ENCODE data around the gene NDUFB7.

NDUFB7 gene

DNA sequence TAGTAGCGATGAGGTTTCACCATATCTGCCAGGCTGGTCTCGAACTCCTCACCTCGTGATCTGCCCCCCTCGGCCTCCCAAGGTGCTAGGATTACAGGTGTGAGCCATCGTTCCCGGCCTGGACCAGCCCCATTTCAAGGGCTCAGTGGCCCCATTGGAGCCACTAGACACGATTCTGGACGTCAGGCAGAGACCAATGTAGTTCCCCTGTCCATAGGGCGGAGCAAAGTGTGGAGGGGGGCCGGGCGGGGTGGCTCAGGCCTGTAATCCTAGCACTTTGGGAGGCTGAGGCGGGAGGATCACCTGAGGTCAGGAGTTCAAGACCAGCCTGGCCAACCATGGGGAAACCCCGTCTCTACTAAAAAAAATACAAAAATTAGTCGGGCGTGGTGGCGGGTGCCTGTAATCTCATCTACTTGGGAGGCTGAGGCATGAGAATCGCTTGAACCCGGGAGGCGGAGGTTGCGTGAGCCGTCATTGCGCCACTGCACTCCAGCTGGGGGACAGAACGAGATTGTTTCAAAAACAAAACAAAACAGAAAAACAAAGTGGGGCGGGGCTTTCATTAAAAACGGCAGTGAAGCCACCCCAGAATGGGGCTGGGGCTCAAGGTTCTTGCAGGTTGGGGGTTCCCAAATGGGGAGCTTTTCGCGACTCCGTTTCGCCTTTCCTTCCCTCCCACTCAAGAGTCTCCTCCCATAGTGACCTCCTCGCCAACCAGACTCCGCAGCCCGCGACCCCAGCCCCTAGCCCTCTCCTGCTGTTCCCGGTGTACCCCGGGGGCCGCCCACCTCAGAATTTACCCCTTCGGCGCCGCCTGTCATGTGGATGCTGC is 43.2 kb downstream of the NDUFB7 start:
- no peaks in the 10 kb centered on the region for H3K36me3 ChIP-seq (ENCODE audit: insufficient read depth, low read depth, low read length)
- H3K4me1 ChIP-seq (ENCODE audit: insufficient read depth, low read length): no peaks in the 10 kb centered on the region
- H3K27ac ChIP-seq (ENCODE audit: low read length): no peak overlapping the region
- no peaks in the 10 kb centered on the region for H3K27me3 ChIP-seq (ENCODE audit: insufficient read depth, low read length)
- peak overlapping the region; percentile 72 for H3K4me3 ChIP-seq (ENCODE audit: low read length)
- no peaks in the 10 kb centered on the region for H3K9me3 ChIP-seq (ENCODE audit: insufficient read depth, low read depth, low read length)
- H3K9ac ChIP-seq (ENCODE audit: low read depth, low read length): no peak overlapping the region

DNA sequence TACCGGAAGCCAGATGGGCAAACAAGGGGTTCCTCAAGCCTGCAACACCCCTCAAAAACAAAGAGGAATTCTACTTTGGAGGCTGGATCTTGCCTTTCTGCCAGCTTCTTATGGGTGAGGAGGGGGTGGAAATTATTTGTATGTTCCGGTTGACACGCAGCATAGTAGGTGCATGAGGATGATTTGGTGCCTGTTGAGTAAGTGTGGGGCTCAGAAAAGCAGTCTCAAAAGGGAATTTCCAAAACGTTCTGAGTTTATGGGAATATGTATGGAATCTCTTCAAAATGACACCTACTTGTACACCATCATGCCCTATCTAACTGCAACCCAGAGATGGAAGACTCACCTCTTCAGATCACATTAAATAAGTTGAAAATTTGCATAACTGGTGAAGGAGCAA is 45.4 kb downstream of the NDUFB7 start:
- H3K4me3 ChIP-seq (ENCODE audit: low read length): no peak overlapping the region
- no peaks in the 10 kb centered on the region for H3K36me3 ChIP-seq (ENCODE audit: insufficient read depth, low read depth, low read length)
- no peaks in the 10 kb centered on the region for H3K9me3 ChIP-seq (ENCODE audit: insufficient read depth, low read depth, low read length)
- no peak overlapping the region for H3K27ac ChIP-seq (ENCODE audit: low read length)
- H3K27me3 ChIP-seq (ENCODE audit: insufficient read depth, low read length): no peaks in the 10 kb centered on the region
- no peak overlapping the region for H3K9ac ChIP-seq (ENCODE audit: low read depth, low read length)
- no peaks in the 10 kb centered on the region for H3K4me1 ChIP-seq (ENCODE audit: insufficient read depth, low read length)

DNA sequence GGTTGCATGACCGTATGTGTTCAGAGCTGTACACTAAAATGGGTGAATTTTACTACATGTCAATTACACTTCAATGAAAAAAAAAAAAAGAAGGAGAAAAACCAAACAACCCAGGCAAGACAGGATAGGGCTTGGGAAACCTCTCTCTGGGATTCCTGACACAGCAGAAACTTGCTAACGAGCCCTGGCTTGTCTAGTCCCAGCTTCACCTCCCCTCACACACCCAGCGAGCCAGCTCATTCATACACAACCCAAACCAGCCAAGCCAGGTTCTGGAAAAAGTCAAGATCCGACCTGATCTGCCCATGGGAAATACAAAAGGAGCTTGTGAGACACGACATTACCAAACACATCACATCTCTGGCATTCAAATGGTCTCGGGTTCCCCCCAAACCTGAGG is 46.1 kb downstream of the NDUFB7 start:
- no peak overlapping the region for H3K4me3 ChIP-seq (ENCODE audit: low read length)
- H3K27me3 ChIP-seq (ENCODE audit: insufficient read depth, low read length): no peaks in the 10 kb centered on the region
- H3K27ac ChIP-seq (ENCODE audit: low read length): no peak overlapping the region
- no peaks in the 10 kb centered on the region for H3K4me1 ChIP-seq (ENCODE audit: insufficient read depth, low read length)
- no peak overlapping the region for H3K9ac ChIP-seq (ENCODE audit: low read depth, low read length)
- H3K9me3 ChIP-seq (ENCODE audit: insufficient read depth, low read depth, low read length): no peaks in the 10 kb centered on the region
- H3K36me3 ChIP-seq (ENCODE audit: insufficient read depth, low read depth, low read length): no peaks in the 10 kb centered on the region

DNA sequence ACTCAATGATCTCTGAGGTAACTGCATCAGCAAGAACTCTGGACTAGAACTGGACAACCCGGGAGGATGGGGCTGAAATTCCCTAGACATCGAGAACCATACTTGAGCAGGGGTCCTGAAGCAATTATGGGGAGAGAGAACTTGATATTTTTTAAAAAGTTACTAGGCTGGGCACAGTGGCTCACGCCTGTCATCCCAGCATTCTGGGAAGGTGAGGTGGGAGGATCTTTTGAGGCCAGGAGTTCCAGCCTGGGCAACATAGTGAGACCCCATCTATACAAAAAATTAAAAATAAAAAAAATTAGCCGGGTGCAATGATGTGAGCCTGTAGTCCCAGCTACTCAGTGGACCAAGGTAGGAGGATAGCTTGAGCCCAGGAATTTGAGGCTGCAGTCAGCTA is 51.3 kb downstream of the NDUFB7 start:
- Histone ChIP-seq H3K27ac (ENCODE audit: low read length) (no peak overlapping the region), H3K36me3 (ENCODE audit: insufficient read depth, low read depth, low read length) (peaks cover 14% of the 10 kb centered on the region), H3K9me3 (ENCODE audit: insufficient read depth, low read depth, low read length) (no peaks in the 10 kb centered on the region), H3K27me3 (ENCODE audit: insufficient read depth, low read length) (no peaks in the 10 kb centered on the region), H3K9ac (ENCODE audit: low read depth, low read length) (no peak overlapping the region), H3K4me3 (ENCODE audit: low read length) (no peak overlapping the region), H3K4me1 (ENCODE audit: insufficient read depth, low read length) (peaks cover 10% of the 10 kb centered on the region)

DNA sequence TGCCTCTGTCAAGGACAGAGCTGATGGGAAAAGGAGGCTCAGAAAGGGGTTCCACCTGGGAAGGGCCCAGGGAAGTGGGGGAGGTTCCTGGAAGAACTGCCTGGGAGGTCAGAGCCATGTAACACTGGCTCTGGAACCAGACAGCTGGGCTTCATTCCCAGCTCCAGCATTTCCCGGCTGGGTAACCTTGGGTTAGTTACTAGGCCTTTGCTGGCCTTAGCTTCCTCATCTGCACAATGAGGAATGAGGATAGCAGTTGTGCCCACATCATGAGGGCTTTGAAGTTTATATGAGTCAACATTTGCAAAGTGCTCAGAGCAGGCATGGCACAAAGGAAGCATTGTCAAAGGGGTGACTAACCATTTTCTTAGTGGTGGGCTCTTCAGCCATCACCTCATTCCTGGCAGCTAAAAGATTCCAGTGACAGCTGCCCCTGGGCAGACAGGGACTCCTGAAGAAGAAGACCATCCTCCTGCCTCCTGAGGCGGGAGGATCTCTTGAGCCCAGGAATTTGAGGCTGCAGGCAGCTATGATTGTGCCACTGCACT is 51.9 kb downstream of the NDUFB7 start:
- Histone ChIP-seq H3K9ac (ENCODE audit: low read depth, low read length) (no peak overlapping the region), H3K4me3 (ENCODE audit: low read length) (no peak overlapping the region), H3K36me3 (ENCODE audit: insufficient read depth, low read depth, low read length) (peaks cover 21% of the 10 kb centered on the region), H3K27me3 (ENCODE audit: insufficient read depth, low read length) (no peaks in the 10 kb centered on the region), H3K4me1 (ENCODE audit: insufficient read depth, low read length) (peaks cover 10% of the 10 kb centered on the region), H3K27ac (ENCODE audit: low read length) (no peak overlapping the region), H3K9me3 (ENCODE audit: insufficient read depth, low read depth, low read length) (no peaks in the 10 kb centered on the region)

DNA sequence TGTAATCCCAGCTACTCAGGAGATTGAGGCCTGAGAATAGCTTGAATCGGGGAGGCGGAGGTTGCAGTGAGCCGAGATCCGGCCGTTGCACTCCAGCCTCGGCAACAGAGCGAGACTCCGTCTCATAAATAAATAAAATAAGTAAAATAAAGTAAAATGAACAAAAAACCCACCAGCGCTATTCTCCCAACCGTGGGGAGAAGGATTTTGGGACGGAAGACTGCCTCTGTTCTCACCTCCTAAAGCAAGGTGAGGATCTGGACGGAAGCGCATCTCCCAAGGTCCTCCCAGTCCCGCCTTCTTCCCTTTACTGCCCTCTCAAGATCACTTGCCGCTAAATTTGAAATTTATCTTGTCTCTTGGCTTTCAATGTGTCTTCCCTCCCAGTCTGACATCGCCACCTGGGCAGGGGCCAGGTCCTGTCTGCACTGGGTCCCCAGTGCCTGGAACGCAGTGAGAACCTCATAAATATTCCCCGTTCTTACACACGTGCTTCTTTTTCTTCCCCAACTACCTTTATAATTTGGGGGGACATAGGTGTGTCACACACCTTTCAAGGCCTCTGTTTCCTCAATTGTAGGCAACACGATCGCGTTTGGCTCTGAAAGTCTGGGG is 52.5 kb downstream of the NDUFB7 start:
- H3K9ac ChIP-seq (ENCODE audit: low read depth, low read length): no peak overlapping the region
- no peaks in the 10 kb centered on the region for H3K27me3 ChIP-seq (ENCODE audit: insufficient read depth, low read length)
- no peak overlapping the region for H3K27ac ChIP-seq (ENCODE audit: low read length)
- H3K36me3 ChIP-seq (ENCODE audit: insufficient read depth, low read depth, low read length): peaks cover 26% of the 10 kb centered on the region
- no peak overlapping the region for H3K4me3 ChIP-seq (ENCODE audit: low read length)
- no peaks in the 10 kb centered on the region for H3K9me3 ChIP-seq (ENCODE audit: insufficient read depth, low read depth, low read length)
- peaks cover 10% of the 10 kb centered on the region for H3K4me1 ChIP-seq (ENCODE audit: insufficient read depth, low read length)

DNA sequence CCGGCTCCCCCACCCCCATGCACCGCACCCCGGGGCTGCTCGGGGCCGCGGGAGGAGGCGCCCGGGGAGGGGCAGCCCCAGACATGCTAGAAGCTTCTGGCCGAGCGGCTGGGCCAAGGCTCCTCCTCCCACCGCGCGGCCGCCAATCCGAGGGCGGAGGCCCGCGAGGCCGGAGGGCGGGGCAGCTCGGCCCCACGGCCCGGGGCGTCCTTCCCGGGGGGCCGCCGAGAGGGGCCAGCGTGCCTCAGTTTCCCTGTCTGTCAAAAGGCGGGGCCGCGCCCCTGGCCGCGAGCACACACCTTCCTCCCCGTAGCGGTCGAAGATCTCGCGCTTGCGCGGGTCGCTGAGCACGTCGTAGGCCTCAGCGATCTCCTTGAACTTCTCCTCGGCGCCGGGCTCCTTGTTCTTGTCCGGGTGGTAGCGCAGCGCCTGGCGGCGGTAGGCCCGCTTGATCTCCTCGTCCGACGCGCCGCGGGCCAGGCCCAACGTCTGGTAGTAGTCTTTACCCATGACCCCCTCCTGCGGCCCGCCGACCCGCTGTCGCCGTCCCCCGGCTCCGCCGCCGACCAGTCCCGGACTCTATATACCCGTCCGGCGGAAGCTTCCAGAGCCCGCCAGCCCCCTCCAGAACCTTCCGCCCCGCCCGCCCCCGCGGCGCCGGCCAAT is 53.9 kb downstream of the NDUFB7 start, which contains the start of gene DNAJB1:
DNAJB1 (minus strand) TSS at position 558 of the 666 bp plus-strand sequence; CDS start at position 510, 48 bp downstream.
- H3K9me3 ChIP-seq (ENCODE audit: insufficient read depth, low read depth, low read length): no peaks in the 10 kb centered on the region
- peak within 1 kb of the TSS; percentile 90 for H3K9ac ChIP-seq (ENCODE audit: low read depth, low read length)
- peaks cover 33% of the 10 kb centered on the region for H3K36me3 ChIP-seq (ENCODE audit: insufficient read depth, low read depth, low read length)
- H3K4me3 ChIP-seq (ENCODE audit: low read length): peak within 1 kb of the TSS; percentile 78
- H3K4me1 ChIP-seq (ENCODE audit: insufficient read depth, low read length): peaks cover 10% of the 10 kb centered on the region
- H3K27ac ChIP-seq (ENCODE audit: low read length): peak within 1 kb of the TSS; percentile 61
- H3K27me3 ChIP-seq (ENCODE audit: insufficient read depth, low read length): no peaks in the 10 kb centered on the region

DNA sequence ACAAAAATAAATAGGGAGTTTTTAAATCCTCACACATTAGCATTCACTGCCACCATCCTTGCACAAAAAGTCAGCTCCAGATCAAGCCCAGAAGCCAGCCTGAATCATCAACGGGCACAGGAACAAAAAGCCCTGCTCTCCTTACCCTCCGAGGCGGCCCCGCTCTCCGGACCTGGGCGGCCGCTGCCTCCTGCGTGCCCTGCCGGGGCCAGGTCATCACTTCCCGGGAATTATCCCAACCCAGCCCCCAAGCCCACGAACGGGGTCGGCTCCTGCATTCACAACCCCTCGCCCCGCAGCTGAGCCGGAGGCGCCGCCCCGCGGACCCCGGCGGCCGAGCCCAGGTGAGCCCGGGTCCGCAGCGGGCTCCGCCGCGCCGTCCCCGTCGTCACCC is 54.4 kb downstream of the NDUFB7 start:
- H3K4me3 ChIP-seq (ENCODE audit: low read length): peak overlapping the region; percentile 78
- H3K9me3 ChIP-seq (ENCODE audit: insufficient read depth, low read depth, low read length): no peaks in the 10 kb centered on the region
- no peaks in the 10 kb centered on the region for H3K27me3 ChIP-seq (ENCODE audit: insufficient read depth, low read length)
- peak overlapping the region; percentile 90; the same call in 1 of the 2 replicates for H3K9ac ChIP-seq (ENCODE audit: low read depth, low read length)
- H3K27ac ChIP-seq (ENCODE audit: low read length): peak overlapping the region; percentile 61
- H3K4me1 ChIP-seq (ENCODE audit: insufficient read depth, low read length): peaks cover 10% of the 10 kb centered on the region
- H3K36me3 ChIP-seq (ENCODE audit: insufficient read depth, low read depth, low read length): peaks cover 33% of the 10 kb centered on the region

DNA sequence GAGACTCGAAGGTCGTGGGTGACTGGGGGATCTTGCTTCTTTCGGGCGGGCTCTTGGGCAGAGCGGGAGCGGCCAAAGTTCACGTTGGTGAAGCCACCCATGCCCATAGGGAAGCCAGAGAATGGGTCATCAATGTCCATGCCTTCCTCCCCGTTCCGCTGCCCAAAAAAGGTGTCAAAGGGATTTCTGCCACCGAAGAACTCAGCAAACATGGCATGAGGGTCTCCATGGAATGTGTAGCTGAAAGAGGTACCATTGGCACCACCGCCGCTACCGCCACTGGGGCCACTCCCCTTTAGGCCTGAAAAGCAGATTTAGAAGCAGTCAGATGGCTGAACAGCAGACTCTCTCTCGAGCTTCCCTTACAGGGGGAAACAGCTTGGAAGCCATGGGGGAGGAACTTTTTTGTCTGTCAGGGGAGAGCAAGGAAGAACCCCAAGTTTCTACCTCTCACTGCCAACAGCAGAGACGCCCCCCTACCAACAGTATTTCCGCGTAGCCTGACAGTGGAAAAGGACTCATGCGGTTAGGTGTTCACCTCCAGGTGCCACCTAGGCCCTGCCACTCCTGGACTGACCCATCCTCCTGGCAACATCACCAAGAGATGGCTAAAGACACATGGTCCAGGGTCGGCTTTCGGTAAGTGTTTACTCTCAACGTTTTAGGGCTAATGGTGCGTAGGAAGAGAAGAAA is 55.0 kb downstream of the NDUFB7 start:
- no peak overlapping the region for H3K27ac ChIP-seq (ENCODE audit: low read length)
- no peaks in the 10 kb centered on the region for H3K9me3 ChIP-seq (ENCODE audit: insufficient read depth, low read depth, low read length)
- peaks cover 33% of the 10 kb centered on the region for H3K36me3 ChIP-seq (ENCODE audit: insufficient read depth, low read depth, low read length)
- peak overlapping the region; percentile 78 for H3K4me3 ChIP-seq (ENCODE audit: low read length)
- H3K9ac ChIP-seq (ENCODE audit: low read depth, low read length): peak overlapping the region; percentile 90; the same call in 1 of the 2 replicates
- no peaks in the 10 kb centered on the region for H3K27me3 ChIP-seq (ENCODE audit: insufficient read depth, low read length)
- H3K4me1 ChIP-seq (ENCODE audit: insufficient read depth, low read length): peaks cover 10% of the 10 kb centered on the region

All from iPS-20b (cell line).